HepG2 (cell line): ENCODE data around the gene FNBP1L. TPM values are rescaled to one million over a fixed set of nuclear protein-coding genes. Genes with fewer than 3 reads are reported as not detected.

Experiments used
- AHR ChIP-seq: IDR thresholded peaks from 2 replicates; pipeline ENCODE4 v1.6.1; 2018; ENCODE audit warnings: missing genetic modification reagents, missing compliant biosample characterization
- ATF6 ChIP-seq: sonication (generic); formaldehyde crosslinking; conservative IDR thresholded peaks from 2 replicates; pipeline ENCODE4 v1.4.0; 2020; ENCODE audit warnings: missing genetic modification reagents
- FOSL1 ChIP-seq: sonication (generic); formaldehyde crosslinking; IDR thresholded peaks from 2 replicates; pipeline ENCODE4 v1.9.0; 2021; ENCODE audit warnings: missing genetic modification reagents, borderline replicate concordance
- KMT2A ChIP-seq: sonication (generic); formaldehyde crosslinking; IDR thresholded peaks from 2 replicates; pipeline ENCODE4 v1.4.0; 2020; ENCODE audit warnings: missing genetic modification reagents
- MTERF4 ChIP-seq: sonication (generic); formaldehyde crosslinking; IDR thresholded peaks from 2 replicates; pipeline ENCODE4 v1.8.0; 2023; ENCODE audit warnings: mild to moderate bottlenecking, missing genetic modification reagents
- NFATC3 ChIP-seq: sonication (generic); formaldehyde crosslinking; IDR thresholded peaks from 2 replicates; pipeline ENCODE4 v1.5.1; 2020; ENCODE audit warnings: mild to moderate bottlenecking, missing genetic modification reagents
- NFE2 ChIP-seq: sonication (generic); formaldehyde crosslinking; IDR thresholded peaks from 2 replicates; pipeline ENCODE4 v1.4.0; 2020; ENCODE audit warnings: missing genetic modification reagents
- PBX2 ChIP-seq: IDR thresholded peaks from 2 replicates; pipeline ENCODE4 v1.6.1; 2016; ENCODE audit warnings: control low read depth
- PHF20 ChIP-seq: sonication (generic); formaldehyde crosslinking; IDR thresholded peaks from 2 replicates; pipeline ENCODE4 v1.5.0; 2020; ENCODE audit warnings: mild to moderate bottlenecking, missing genetic modification reagents
- PHF5A ChIP-seq: IDR thresholded peaks from one replicate; pipeline ENCODE4 v1.6.1; 2018; ENCODE audit warnings: low read depth, missing genetic modification reagents; ENCODE audit not compliant: unreplicated experiment
- POLR2AphosphoS2 ChIP-seq: IDR thresholded peaks from 2 replicates; pipeline ENCODE4 v1.6.1; 2011; ENCODE audit warnings: low read depth, low read length, improper control_type of control experiment
- RELA ChIP-seq: sonication (generic); formaldehyde crosslinking; IDR thresholded peaks from 2 replicates; pipeline ENCODE4 v1.4.0; 2020; ENCODE audit warnings: missing genetic modification reagents
- REXO4 ChIP-seq: sonication (generic); formaldehyde crosslinking; IDR thresholded peaks from 2 replicates; pipeline ENCODE4 v1.8.0; 2022; ENCODE audit warnings: missing genetic modification reagents, mild to moderate bottlenecking, borderline replicate concordance
- RFX1 ChIP-seq: fragments of 450-650 bp; IDR thresholded peaks from 2 replicates; pipeline ENCODE4 v1.6.1; 2017
- RXRB ChIP-seq: IDR thresholded peaks from 2 replicates; pipeline ENCODE4 v1.6.1; 2016; ENCODE audit warnings: borderline replicate concordance, missing genetic modification reagents, missing compliant biosample characterization
- TAF1 ChIP-seq: sonication (generic); formaldehyde crosslinking; IDR thresholded peaks from 2 replicates; pipeline ENCODE4 v1.4.0; 2020; ENCODE audit warnings: missing genetic modification reagents
- XBP1 ChIP-seq: sonication (generic); formaldehyde crosslinking; IDR thresholded peaks from 2 replicates; pipeline ENCODE4 v1.5.0; 2020; ENCODE audit warnings: missing genetic modification reagents
- ZBTB14 ChIP-seq: sonication (generic); formaldehyde crosslinking; IDR thresholded peaks from 2 replicates; pipeline ENCODE4 v1.4.0; 2020; ENCODE audit warnings: missing genetic modification reagents
- ZFP82 ChIP-seq: sonication (generic); formaldehyde crosslinking; IDR thresholded peaks from 2 replicates; pipeline ENCODE4 v1.5.1; 2020; ENCODE audit warnings: mild to moderate bottlenecking, missing genetic modification reagents, borderline replicate concordance
- ZNF136 ChIP-seq: sonication (generic); formaldehyde crosslinking; IDR thresholded peaks from 2 replicates; pipeline ENCODE4 v1.8.1; 2022; ENCODE audit warnings: low read depth, mild to moderate bottlenecking, moderate library complexity, missing genetic modification reagents
- ZNF317 ChIP-seq: sonication (generic); formaldehyde crosslinking; IDR thresholded peaks from 2 replicates; pipeline ENCODE4 v1.5.0; 2020; ENCODE audit warnings: mild to moderate bottlenecking, missing genetic modification reagents
- ZNF598 ChIP-seq: sonication (generic); formaldehyde crosslinking; IDR thresholded peaks from 2 replicates; pipeline ENCODE4 v1.5.1; 2020; ENCODE audit warnings: mild to moderate bottlenecking, missing genetic modification reagents, borderline replicate concordance
- ZNF607 ChIP-seq: sonication (generic); formaldehyde crosslinking; IDR thresholded peaks from 2 replicates; pipeline ENCODE4 v1.5.1; 2020; ENCODE audit warnings: missing genetic modification reagents, mild to moderate bottlenecking, borderline replicate concordance
- ZNF720 ChIP-seq: sonication (generic); formaldehyde crosslinking; IDR thresholded peaks from 2 replicates; pipeline ENCODE4 v1.4.0; 2020; ENCODE audit warnings: missing genetic modification reagents
- ZNF83 ChIP-seq: sonication (generic); formaldehyde crosslinking; IDR thresholded peaks from 2 replicates; pipeline ENCODE4 v1.4.0; 2020; ENCODE audit warnings: missing genetic modification reagents, mild to moderate bottlenecking, borderline replicate concordance
- ZSCAN31 ChIP-seq: sonication (generic); formaldehyde crosslinking; IDR thresholded peaks from 2 replicates; pipeline ENCODE4 v1.5.0; 2020; ENCODE audit warnings: low read depth, mild to moderate bottlenecking, missing genetic modification reagents
- polyA plus RNA-seq, 8 experiments: library from polyadenylated mRNA; depleted of rRNA in 3 of 8; stranded (reverse) in 7 of 8; unstranded in 1 of 8; fragments of >200 nt; fragmentation: Illumina TruSeq in 4 of 8; extraction: Trizol in 4 of 8; gene quantifications; 2 replicates each; pipeline versions ENCODE4 v1.2.1 to v1.2.3, GENCODE V29; 2011 to 2016; ENCODE audit warnings: low read depth in 4 of 8, missing spikeins in 1 of 8, mixed read lengths in 1 of 8; ENCODE audit not compliant: insufficient read depth in 1 of 8
- total RNA-seq, 5 experiments: library from RNA; depleted of rRNA; stranded (reverse); fragments of >200 nt; fragmentation: Illumina TruSeq; extraction: Trizol; gene quantifications; 2 replicates each; pipeline ENCODE4 v1.2.3, GENCODE V29; 2016; ENCODE audit warnings: low read depth in 1 of 5

Gene FNBP1L
- total and polyA plus RNA-seq, 2 of the 13 experiments (the other 11 are each of a cell fraction or from before 2014, with no cell fraction given): 24.1 to 27.1 TPM

GRCh38 chr1:93591676-93592550 lies 144.0 kb downstream of the FNBP1L start (continued):
- TF ChIP-seq ZBTB14 (CRISPR knock-in tag) (no peak), AHR (no peak; the same call in 1 of the 2 replicates), ZNF136 (no peak), ZNF83 (CRISPR knock-in tag) (no peak), POLR2AphosphoS2 (peak; percentile 74; the same call in 1 of the 2 replicates), RXRB (CRISPR knock-in tag) (peak; percentile 95), ZNF317 (CRISPR knock-in tag) (0 out of 2 replicates have a peak, but pooled peaks have one; percentile 22), ZNF598 (no peak; the same call in 1 of the 2 replicates), MTERF4 (CRISPR knock-in tag) (no peak), PBX2 (CRISPR knock-in tag) (no peak), ZNF720 (CRISPR knock-in tag) (0 out of 2 replicates have a peak, but pooled peaks have one; percentile 41), PHF5A (peak; percentile 22), ATF6 (no peak), PHF20 (CRISPR knock-in tag) (no peak; the same call in 1 of the 2 replicates), RFX1 (no peak), FOSL1 (CRISPR knock-in tag) (no peak), TAF1 (CRISPR knock-in tag) (peak; percentile 88), NFATC3 (CRISPR knock-in tag) (no peak), ZNF607 (CRISPR knock-in tag) (peak; percentile 43; the same call in 1 of the 2 replicates), NFE2 (no peak), ZFP82 (CRISPR knock-in tag) (no peak), REXO4 (CRISPR knock-in tag) (no peak), XBP1 (CRISPR knock-in tag) (no peak), RELA (CRISPR knock-in tag) (no peak), KMT2A (CRISPR knock-in tag) (no peak; the same call in 1 of the 2 replicates), ZSCAN31 (CRISPR knock-in tag) (peak; percentile 27)
